Endothelial cell of umbilical vein (primary cell): ENCODE results near the gene UBQLNL. TPM values are rescaled to one million over a fixed set of nuclear protein-coding genes. Genes with fewer than 3 reads are reported as not detected.

Source experiments
- BruUV-seq: library from RNA; stranded (reverse); fragments of 400-500 nt; replicated peaks from 2 replicates; lab custom pipeline; 2021; lab: Mats Ljungman, UMichigan
- CTCF ChIA-PET: fragments of 300-600, 350-600 bp; sonication (Branson Sonifier 250); formaldehyde crosslinking; loops from one replicate; lab custom pipeline; 2021; ENCODE audit warnings: antibody characterized with exemption, inconsistent platforms; lab: Charles Lee
- POLR2A ChIA-PET: fragments of 300-600, 350-600 bp; sonication (Branson Sonifier 250); formaldehyde crosslinking; loops from one replicate; lab custom pipeline; 2021; ENCODE audit warnings: antibody characterized with exemption, inconsistent platforms; lab: Charles Lee
- DNase-seq: peaks from one replicate; pipeline ENCODE4 v3.0.0-alpha.2; 2011; ENCODE audit warnings: low read depth, low spot score
- FAIRE-seq: peaks from 2 replicates; lab custom pipeline; 2011; peaks lifted over from hg19 to GRCh38; lab: Jason Lieb, UNC
- H2AFZ ChIP-seq: 2 replicates; pipeline ENCODE4 v1.6.0; 2012; ENCODE audit warnings: low read depth, low read length, control low read depth, inconsistent platforms
- H3K27ac ChIP-seq: 2 replicates; pipeline ENCODE4 v1.5.1; 2011; ENCODE audit warnings: low read depth, mild to moderate bottlenecking, control low read depth, low read length, moderate library complexity; ENCODE audit not compliant: insufficient read depth
- H3K27me3 ChIP-seq, 2 experiments: 2 replicates each; pipeline versions ENCODE4 v1.6.0 to v1.6.1; 2011; ENCODE audit warnings: low read length in 2 of 2, mixed read lengths in 1 of 2; ENCODE audit not compliant: control insufficient read depth in 2 of 2, insufficient read depth in 2 of 2
- H3K36me3 ChIP-seq, 2 experiments: 2 replicates in 1 of 2; 3 replicates in 1 of 2; pipeline ENCODE4 v1.5.1; 2011; ENCODE audit warnings: low read length in 2 of 2, mild to moderate bottlenecking in 1 of 2, moderate library complexity in 1 of 2; ENCODE audit not compliant: control insufficient read depth in 2 of 2, insufficient read depth in 2 of 2; ENCODE audit errors: extremely low read depth in 1 of 2
- H3K4me1 ChIP-seq: 3 replicates; pipeline ENCODE4 v1.5.1; 2011; ENCODE audit warnings: mild to moderate bottlenecking, low read length; ENCODE audit not compliant: control insufficient read depth, insufficient read depth; ENCODE audit errors: extremely low read depth
- H3K4me2 ChIP-seq: 2 replicates; pipeline ENCODE4 v1.6.1; 2011; ENCODE audit warnings: low read length, control low read depth, mixed read lengths; ENCODE audit not compliant: insufficient read depth
- H3K4me3 ChIP-seq, 3 experiments: fragments of 200-600 bp in 1 of 3; sonication (generic), shearing (Covaris generic) in 1 of 3; replicated peaks in 1 of 3; 2 replicates each; pipeline ENCODE4 v1.5.1; 2011 to 2016; ENCODE audit warnings: control low read depth in 3 of 3, low read length in 3 of 3, mild to moderate bottlenecking in 2 of 3, inconsistent platforms in 1 of 3, low read depth in 1 of 3, moderate library complexity in 1 of 3; ENCODE audit not compliant: insufficient read depth in 1 of 3
- H3K79me2 ChIP-seq: 2 replicates; pipeline ENCODE4 v1.6.0; 2012; ENCODE audit warnings: low read length, inconsistent platforms; ENCODE audit not compliant: control insufficient read depth, insufficient read depth
- H3K9ac ChIP-seq: replicated peaks from 2 replicates; pipeline ENCODE3; 2011; ENCODE audit warnings: low read length, control low read depth; ENCODE audit not compliant: insufficient read depth; ENCODE audit errors: extremely low read depth
- H3K9me1 ChIP-seq: replicated peaks from 3 replicates; pipeline ENCODE4 v1.6.0; 2011; ENCODE audit warnings: mild to moderate bottlenecking, low read length; ENCODE audit not compliant: control insufficient read depth, insufficient read depth; ENCODE audit errors: extremely low read depth
- H3K9me3 ChIP-seq: replicated peaks from 2 replicates; pipeline ENCODE4 v1.5.1; 2012; ENCODE audit warnings: low read length, inconsistent platforms; ENCODE audit not compliant: control insufficient read depth, insufficient read depth
- H4K20me1 ChIP-seq: replicated peaks from 2 replicates; pipeline ENCODE3; 2011; ENCODE audit warnings: mild to moderate bottlenecking, low read length; ENCODE audit not compliant: control insufficient read depth, insufficient read depth; ENCODE audit errors: extremely low read depth
- EZH2 ChIP-seq: IDR thresholded peaks from 2 replicates; pipeline ENCODE4 v1.6.1; 2012; ENCODE audit warnings: borderline replicate concordance, low read depth, mild to moderate bottlenecking, moderate library complexity, low read length, inconsistent platforms; ENCODE audit not compliant: severe bottlenecking
- FOS ChIP-seq: IDR thresholded peaks from 2 replicates; pipeline ENCODE4 v1.6.1; 2011; ENCODE audit warnings: mild to moderate bottlenecking, low read length, moderate library complexity, borderline replicate concordance; ENCODE audit not compliant: insufficient read depth
- GATA2 ChIP-seq: IDR thresholded peaks from 2 replicates; pipeline ENCODE4 v1.7.0; 2011; ENCODE audit warnings: low read depth, mild to moderate bottlenecking, moderate library complexity, mixed read lengths, low read length; ENCODE audit not compliant: insufficient read length, insufficient read depth
- JUN ChIP-seq: IDR thresholded peaks from 2 replicates; pipeline ENCODE4 v1.6.1; 2011; ENCODE audit warnings: borderline replicate concordance, low read depth; ENCODE audit not compliant: insufficient read length, insufficient read depth
- MYC ChIP-seq: IDR thresholded peaks from one replicate; pipeline ENCODE4 v1.6.1; 2011; ENCODE audit warnings: mild to moderate bottlenecking, low read depth, low read length
- POLR2A ChIP-seq: IDR thresholded peaks from 2 replicates; pipeline ENCODE4 v1.6.1; 2012; ENCODE audit warnings: low read depth, mild to moderate bottlenecking, control low read depth, low read length
- POLR2AphosphoS5 ChIP-seq: IDR thresholded peaks from 2 replicates; pipeline ENCODE4 v1.6.1; 2012; ENCODE audit warnings: low read depth, mild to moderate bottlenecking, control low read depth, low read length, moderate library complexity; ENCODE audit not compliant: insufficient read depth
- dilution Hi-C: fragments of 300-500 bp; cut with MboI; formaldehyde crosslinking; loops from one replicate; pipeline ENCODE4 v1.15.0; 2019; ENCODE audit warnings: low sequenced_read_pairs; ENCODE audit not compliant: extremely low pct_ligation_motif_present
- intact Hi-C: fragments of 100-400 bp; cut with micrococcal nuclease; formaldehyde crosslinking; loops from one replicate; pipeline ENCODE4 v1.10.0; 2022
- polyA plus RNA-seq, 4 experiments: library from polyadenylated mRNA; depleted of rRNA in 3 of 4; stranded (reverse) in 3 of 4; unstranded in 1 of 4; fragments of >200 nt; gene quantifications; 2 replicates each; pipeline versions ENCODE4 v1.2.1 to v1.2.3, GENCODE V29; 2011 to 2012; ENCODE audit warnings: missing spikeins in 1 of 4
- total RNA-seq: library from RNA; stranded (reverse); gene quantifications from 2 replicates; pipeline ENCODE4 v1.2.3, GENCODE V29; 2021
- TF ChIP-seq, protein P1 (sequence below), 2 donors: IDR thresholded peaks; 1 replicate in 1 of 2; 2 replicates in 1 of 2; pipeline ENCODE4 v1.5.1; 2011; ENCODE audit warnings: low read length in 2 of 2, mild to moderate bottlenecking in 2 of 2, moderate library complexity in 2 of 2, control low read depth in 1 of 2, inconsistent platforms in 1 of 2, low read depth in 1 of 2; ENCODE audit not compliant: insufficient read depth in 1 of 2; ENCODE audit errors: extremely low read depth in 1 of 2
- TF ChIP-seq, protein P2 (sequence below): IDR thresholded peaks from 2 replicates; pipeline ENCODE4 v1.6.1; 2011; ENCODE audit not compliant: insufficient read depth, insufficient read length

UBQLNL gene
- total and polyA plus RNA-seq, 2 donors (not counting 3 experiments of a cell fraction or from before 2014, with no cell fraction given) = 0.33 to 0.48 TPM

DNA sequence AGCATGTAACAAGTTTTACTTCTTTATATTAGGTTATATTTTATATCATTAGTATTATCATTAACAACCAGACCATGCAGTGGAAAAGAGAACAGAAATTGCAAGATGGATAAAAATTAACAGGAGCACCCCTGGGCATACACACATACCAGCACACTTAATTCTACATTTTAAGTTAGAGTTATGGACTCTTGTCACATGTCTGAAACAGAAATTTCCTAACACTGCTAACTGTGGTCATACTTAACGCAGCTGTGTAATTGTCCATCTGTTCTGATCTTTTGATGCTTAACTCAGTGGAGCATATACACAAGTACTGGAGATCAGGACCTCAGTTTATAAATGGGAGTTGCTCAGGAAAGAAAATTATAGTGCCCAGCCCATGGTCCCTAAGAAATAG is 31.5 kb upstream of the UBQLNL start:
- intact Hi-C loops (no loop called here), dilution Hi-C loops (no loop called here)
- H2AFZ ChIP-seq = no peak overlapping the region
- DNase-seq (no peak), FAIRE-seq (no peak)
- H3K27me3 ChIP-seq = no peaks in the 10 kb centered on the region
- H3K9me3 ChIP-seq = no peaks in the 10 kb centered on the region
- no peaks in the 10 kb centered on the region for H3K79me2 ChIP-seq
- H3K4me1 ChIP-seq = no peaks in the 10 kb centered on the region
- H3K4me3 ChIP-seq = no peak overlapping the region
- TF ChIP-seq GATA2 = no peak
- no peak for TF ChIP-seq JUN
- TF ChIP-seq MYC = no peak
- no peak for TF ChIP-seq EZH2
- no peak for TF ChIP-seq POLR2AphosphoS5
- TF ChIP-seq, protein P1, sequence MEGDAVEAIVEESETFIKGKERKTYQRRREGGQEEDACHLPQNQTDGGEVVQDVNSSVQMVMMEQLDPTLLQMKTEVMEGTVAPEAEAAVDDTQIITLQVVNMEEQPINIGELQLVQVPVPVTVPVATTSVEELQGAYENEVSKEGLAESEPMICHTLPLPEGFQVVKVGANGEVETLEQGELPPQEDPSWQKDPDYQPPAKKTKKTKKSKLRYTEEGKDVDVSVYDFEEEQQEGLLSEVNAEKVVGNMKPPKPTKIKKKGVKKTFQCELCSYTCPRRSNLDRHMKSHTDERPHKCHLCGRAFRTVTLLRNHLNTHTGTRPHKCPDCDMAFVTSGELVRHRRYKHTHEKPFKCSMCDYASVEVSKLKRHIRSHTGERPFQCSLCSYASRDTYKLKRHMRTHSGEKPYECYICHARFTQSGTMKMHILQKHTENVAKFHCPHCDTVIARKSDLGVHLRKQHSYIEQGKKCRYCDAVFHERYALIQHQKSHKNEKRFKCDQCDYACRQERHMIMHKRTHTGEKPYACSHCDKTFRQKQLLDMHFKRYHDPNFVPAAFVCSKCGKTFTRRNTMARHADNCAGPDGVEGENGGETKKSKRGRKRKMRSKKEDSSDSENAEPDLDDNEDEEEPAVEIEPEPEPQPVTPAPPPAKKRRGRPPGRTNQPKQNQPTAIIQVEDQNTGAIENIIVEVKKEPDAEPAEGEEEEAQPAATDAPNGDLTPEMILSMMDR (IDR thresholded peaks at IDR 0.05; ENCODE audit: extremely low read depth in 1 of 2, insufficient read depth in 1 of 2, low read depth in 1 of 2, low read length in 2 of 2) = no peak
- TF ChIP-seq, protein P2, sequence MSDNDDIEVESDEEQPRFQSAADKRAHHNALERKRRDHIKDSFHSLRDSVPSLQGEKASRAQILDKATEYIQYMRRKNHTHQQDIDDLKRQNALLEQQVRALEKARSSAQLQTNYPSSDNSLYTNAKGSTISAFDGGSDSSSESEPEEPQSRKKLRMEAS = no peak
- TF ChIP-seq FOS = no peak
- no peak for TF ChIP-seq POLR2A
- no peak overlapping the region for H3K9ac ChIP-seq
- no peaks in the 10 kb centered on the region for H3K36me3 ChIP-seq
- no peaks in the 10 kb centered on the region for H4K20me1 ChIP-seq
- BruUV-seq = no TSS peak
- H3K9me1 ChIP-seq = no peaks in the 10 kb centered on the region
- POLR2A ChIA-PET = no interaction called here
- CTCF ChIA-PET = no interaction called here
- no peak overlapping the region for H3K4me2 ChIP-seq
- H3K27ac ChIP-seq = no peak overlapping the region
